ENCODE results near the gene UBAP1. TPM values are rescaled to one million over a fixed set of nuclear protein-coding genes. Genes with fewer than 3 reads are reported as not detected.

Gene UBAP1
- total RNA-seq, 6 experiments from 2014 or later: 36.7 to 43.9 (median 41.4) TPM

DNA sequence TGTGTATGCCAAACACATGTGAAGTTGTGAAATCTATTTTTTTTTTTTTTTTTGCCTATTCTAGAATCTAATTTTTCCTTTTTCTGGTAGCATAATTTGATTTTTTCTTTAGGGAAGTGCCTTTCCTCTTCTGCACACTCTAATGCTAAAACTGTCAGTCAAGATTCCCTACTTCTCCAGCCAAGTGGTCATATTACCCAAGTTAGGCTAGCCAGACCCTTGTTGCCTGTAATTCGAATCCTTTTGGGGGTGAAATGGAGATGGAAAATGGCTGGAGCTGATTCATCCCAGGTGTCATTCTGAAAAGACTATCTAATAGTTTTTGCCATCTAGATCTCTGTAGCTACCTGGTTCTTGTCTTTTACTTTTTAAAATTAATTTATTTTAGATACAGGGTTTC lies 24.8 kb upstream of the UBAP1 start:
- TF ChIP-seq, protein P1, sequence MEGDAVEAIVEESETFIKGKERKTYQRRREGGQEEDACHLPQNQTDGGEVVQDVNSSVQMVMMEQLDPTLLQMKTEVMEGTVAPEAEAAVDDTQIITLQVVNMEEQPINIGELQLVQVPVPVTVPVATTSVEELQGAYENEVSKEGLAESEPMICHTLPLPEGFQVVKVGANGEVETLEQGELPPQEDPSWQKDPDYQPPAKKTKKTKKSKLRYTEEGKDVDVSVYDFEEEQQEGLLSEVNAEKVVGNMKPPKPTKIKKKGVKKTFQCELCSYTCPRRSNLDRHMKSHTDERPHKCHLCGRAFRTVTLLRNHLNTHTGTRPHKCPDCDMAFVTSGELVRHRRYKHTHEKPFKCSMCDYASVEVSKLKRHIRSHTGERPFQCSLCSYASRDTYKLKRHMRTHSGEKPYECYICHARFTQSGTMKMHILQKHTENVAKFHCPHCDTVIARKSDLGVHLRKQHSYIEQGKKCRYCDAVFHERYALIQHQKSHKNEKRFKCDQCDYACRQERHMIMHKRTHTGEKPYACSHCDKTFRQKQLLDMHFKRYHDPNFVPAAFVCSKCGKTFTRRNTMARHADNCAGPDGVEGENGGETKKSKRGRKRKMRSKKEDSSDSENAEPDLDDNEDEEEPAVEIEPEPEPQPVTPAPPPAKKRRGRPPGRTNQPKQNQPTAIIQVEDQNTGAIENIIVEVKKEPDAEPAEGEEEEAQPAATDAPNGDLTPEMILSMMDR (IDR thresholded peaks at IDR 0.05): no peak
- DNase-seq: no peak
- peaks cover 5% of the 10 kb centered on the region for H3K27me3 Mint-ChIP-seq (ENCODE audit: insufficient read depth)
- no peak overlapping the region for H3K4me3 Mint-ChIP-seq
- H3K9me3 Mint-ChIP-seq: no peaks in the 10 kb centered on the region
- H3K4me1 Mint-ChIP-seq (ENCODE audit: low read depth): peaks cover 11% of the 10 kb centered on the region
- no peak overlapping the region for H3K27ac Mint-ChIP-seq
- no peaks in the 10 kb centered on the region for H3K36me3 Mint-ChIP-seq (ENCODE audit: low read depth)

DNA sequence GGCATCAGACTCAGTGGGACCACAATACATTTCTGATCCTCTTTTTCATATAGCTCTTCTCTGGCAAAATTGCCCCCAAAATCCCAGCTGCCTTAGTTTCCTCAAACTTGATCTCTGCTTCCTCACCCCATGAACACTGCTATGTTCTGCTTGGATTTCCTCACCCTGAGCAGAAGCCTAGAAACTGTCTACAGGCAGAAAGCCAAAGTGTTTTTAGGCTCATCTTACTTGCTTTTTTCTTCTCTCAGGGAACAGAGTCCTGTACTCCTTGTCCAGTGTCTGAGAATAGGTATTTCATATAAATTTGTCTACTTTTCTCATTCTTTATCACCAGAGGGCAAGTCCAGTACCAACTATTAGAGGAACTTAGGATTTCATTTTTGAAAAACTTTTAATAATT lies 21.5 kb upstream of the UBAP1 start:
- Mint-ChIP-seq H3K4me1 (ENCODE audit: low read depth) (peaks cover 13% of the 10 kb centered on the region), H3K36me3 (ENCODE audit: low read depth) (no peaks in the 10 kb centered on the region), H3K27me3 (ENCODE audit: insufficient read depth) (peaks cover 2% of the 10 kb centered on the region), H3K27ac (no peak overlapping the region), H3K4me3 (no peak overlapping the region), H3K9me3 (no peaks in the 10 kb centered on the region)
- DNase-seq: no peak
- TF ChIP-seq, protein P1 (IDR thresholded peaks at IDR 0.05): no peak

DNA sequence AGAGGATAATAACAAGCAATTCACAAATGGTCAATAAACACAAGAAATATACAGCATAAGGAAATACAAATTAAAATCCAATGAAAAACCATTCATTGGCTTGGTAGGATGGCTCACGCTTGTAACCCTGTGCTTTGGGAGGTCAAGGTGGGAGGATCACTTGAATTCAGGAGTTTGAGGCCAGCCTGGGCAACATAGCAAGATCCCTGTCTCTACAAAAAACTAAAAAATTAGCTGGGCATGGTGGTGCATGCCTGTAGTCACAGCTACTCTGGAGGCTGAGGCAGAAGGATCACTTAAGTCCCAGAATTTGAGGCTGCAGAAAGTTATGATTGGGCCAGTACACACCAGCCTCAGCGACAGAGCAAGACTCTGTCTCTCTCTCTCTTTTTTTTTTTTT lies 20.9 kb upstream of the UBAP1 start:
- no peaks in the 10 kb centered on the region for H3K9me3 Mint-ChIP-seq
- no peak for DNase-seq
- peaks cover 13% of the 10 kb centered on the region for H3K4me1 Mint-ChIP-seq (ENCODE audit: low read depth)
- no peak overlapping the region for H3K4me3 Mint-ChIP-seq
- H3K36me3 Mint-ChIP-seq (ENCODE audit: low read depth): no peaks in the 10 kb centered on the region
- TF ChIP-seq, protein P1 (IDR thresholded peaks at IDR 0.05): no peak
- H3K27me3 Mint-ChIP-seq (ENCODE audit: insufficient read depth): peaks cover 2% of the 10 kb centered on the region
- H3K27ac Mint-ChIP-seq: peak overlapping the region; percentile 61

DNA sequence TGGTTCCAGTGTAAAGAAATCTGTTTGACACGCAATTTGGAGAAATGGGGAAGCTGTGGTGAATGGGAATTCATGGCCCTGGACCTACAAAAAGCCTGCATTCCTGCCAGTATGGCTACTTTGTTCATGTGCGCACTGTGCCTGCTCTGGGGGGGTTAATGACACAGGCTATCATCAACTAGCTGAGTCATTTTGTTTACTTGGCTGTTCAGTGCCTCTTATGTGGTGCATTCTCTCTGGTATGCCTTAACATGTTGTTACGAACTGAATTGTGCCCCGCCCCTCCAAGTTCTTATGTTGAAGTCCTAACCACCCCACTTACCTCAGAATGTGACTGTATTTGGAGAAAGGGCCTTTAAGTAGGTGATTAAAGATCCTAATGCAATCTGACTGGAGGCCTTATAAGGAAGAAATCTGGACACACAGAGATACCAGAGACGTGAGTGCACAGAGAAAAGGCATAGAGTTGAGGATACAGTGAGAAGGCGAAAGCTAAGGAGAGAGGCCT lies 20.4 kb upstream of the UBAP1 start:
- Mint-ChIP-seq H3K9me3 (no peaks in the 10 kb centered on the region), H3K27me3 (ENCODE audit: insufficient read depth) (peaks cover 2% of the 10 kb centered on the region), H3K27ac (peak overlapping the region; percentile 61), H3K36me3 (ENCODE audit: low read depth) (no peaks in the 10 kb centered on the region), H3K4me1 (ENCODE audit: low read depth) (peaks cover 16% of the 10 kb centered on the region), H3K4me3 (no peak overlapping the region)
- DNase-seq: peak; percentile 74
- TF ChIP-seq, protein P1 (IDR thresholded peaks at IDR 0.05): no peak

DNA sequence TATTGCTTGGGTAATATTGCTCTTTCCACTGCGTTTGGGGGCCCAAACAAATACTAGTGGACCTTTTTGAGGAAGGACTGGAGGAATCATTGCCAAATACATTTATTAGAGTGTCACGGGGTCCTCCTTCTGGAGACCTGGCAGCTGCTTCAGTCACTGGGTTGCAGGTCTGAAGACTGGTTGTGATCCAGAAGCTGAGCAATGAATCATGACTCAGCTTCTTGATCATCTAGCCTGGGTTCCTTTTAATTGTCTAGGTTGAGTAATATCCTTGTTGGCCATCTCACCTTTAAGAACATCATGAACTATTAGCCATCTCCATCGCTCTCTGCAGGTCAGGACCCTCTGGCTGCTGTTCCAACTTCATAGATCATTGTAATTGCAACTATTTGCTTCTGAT lies 15.4 kb upstream of the UBAP1 start:
- TF ChIP-seq, protein P1 (IDR thresholded peaks at IDR 0.05): no peak
- Mint-ChIP-seq H3K27ac (no peak overlapping the region), H3K9me3 (no peaks in the 10 kb centered on the region), H3K4me1 (ENCODE audit: low read depth) (peaks cover 19% of the 10 kb centered on the region), H3K4me3 (no peak overlapping the region), H3K27me3 (ENCODE audit: insufficient read depth) (0 out of 2 replicates have a peak, but pooled peaks cover 2% of the 10 kb centered on the region), H3K36me3 (ENCODE audit: low read depth) (no peaks in the 10 kb centered on the region)
- DNase-seq: peak; percentile 28

DNA sequence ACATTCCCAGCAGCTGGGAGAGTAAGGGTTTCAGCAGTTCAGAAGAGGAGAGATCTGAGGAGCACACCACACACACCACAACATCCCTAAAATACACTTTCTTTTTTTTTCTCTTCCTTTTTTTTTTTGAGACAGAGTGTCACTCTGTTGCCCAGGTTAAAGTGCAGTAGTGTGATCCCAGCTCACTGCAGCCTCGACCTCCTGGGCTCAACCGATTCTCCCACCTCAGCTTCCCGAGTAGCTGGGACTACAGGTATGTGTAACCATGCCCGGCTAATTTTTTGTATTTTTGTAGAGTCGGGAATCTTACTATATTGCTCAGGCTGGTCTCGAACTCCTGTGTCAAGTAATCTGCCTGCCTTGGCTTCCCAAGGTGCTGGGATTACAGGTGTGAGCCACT lies 9.7 kb upstream of the UBAP1 start:
- H3K4me1 Mint-ChIP-seq (ENCODE audit: low read depth): peaks cover under 1% of the 10 kb centered on the region; the same call in 1 of the 2 replicates
- H3K27me3 Mint-ChIP-seq (ENCODE audit: insufficient read depth): 0 out of 2 replicates have a peak, but pooled peaks cover 2% of the 10 kb centered on the region
- TF ChIP-seq, protein P1 (IDR thresholded peaks at IDR 0.05): no peak
- no peaks in the 10 kb centered on the region for H3K9me3 Mint-ChIP-seq
- no peak for DNase-seq
- no peak overlapping the region for H3K4me3 Mint-ChIP-seq
- no peaks in the 10 kb centered on the region for H3K36me3 Mint-ChIP-seq (ENCODE audit: low read depth)
- H3K27ac Mint-ChIP-seq: no peak overlapping the region

All from HFFc6 (cell line).